ENCODE measurements around the gene EBF3. TPM values are rescaled to one million over a fixed set of nuclear protein-coding genes. Genes with fewer than 3 reads are reported as not detected.

EBF3 gene
- total and polyA plus RNA-seq, 9 of the 15 experiments (the other 6 are each of a cell fraction or from before 2014, with no cell fraction given), result not detected

- Histone ChIP-seq H3K27ac (ENCODE audit: extremely low read depth, low read depth, low read length) (no peak overlapping the region), H4K20me1 (replicated peaks; ENCODE audit: control insufficient read depth, insufficient read depth, low read length) (no peaks in the 10 kb centered on the region; the same call in 1 of the 2 replicates), H3K4me2 (ENCODE audit: insufficient read depth, low read length) (no peak overlapping the region), H3K9me1 (ENCODE audit: control insufficient read depth, insufficient read depth, low read length) (no peaks in the 10 kb centered on the region), H3K9me3 (replicated peaks; ENCODE audit: control insufficient read depth, insufficient read depth, low read depth, low read length) (no peaks in the 10 kb centered on the region), H3K36me3 (ENCODE audit: control insufficient read depth, insufficient read depth, low read length) (no peaks in the 10 kb centered on the region), H3K27me3 (ENCODE audit: control insufficient read depth in 2 of 2, insufficient read depth in 2 of 2, low read length in 2 of 2) (peaks cover 2 to 44% of the 10 kb centered on the region in 2 experiments; a peak in 4 of 5 replicates), H3K4me3 (no peak overlapping the region), H3K79me2 (ENCODE audit: control insufficient read depth, insufficient read depth, low read length) (no peaks in the 10 kb centered on the region), H3K9ac (ENCODE audit: insufficient read depth in 1 of 2, low read depth in 2 of 2, low read length in 2 of 2) (no peak overlapping the region), H3K4me1 (replicated peaks in 1 of 2; ENCODE audit: control insufficient read depth in 2 of 2, insufficient read depth in 2 of 2, low read length in 2 of 2) (no peaks in the 10 kb centered on the region), H2AFZ (ENCODE audit: low read depth, low read length) (no peak overlapping the region)
- no peak for FAIRE-seq
- ChIA-PET POLR2A (no interaction called here), CTCF (ENCODE audit: low intra/inter-chr PET ratio) (no interaction called here)
- WGBS (ENCODE audit: insufficient coverage, low coverage, missing lambda C conversion rate), result 5% methylated on average over 14 of the region's 35 CpGs
- in situ Hi-C loops (cut with MboI), result no loop called here
- ATAC-seq, result no peak
- no peak for DNase-seq (ENCODE audit: extremely low read depth in 1 of 4, low spot score in 3 of 4)
- intact Hi-C loops (cut with micrococcal nuclease), result no loop called here
- no TSS peak for BruUV-seq (replicated peaks)
- TF ChIP-seq PHTF2 (CRISPR knock-in tag; IDR thresholded peaks at IDR 0.05), result no peak
- TF ChIP-seq POU5F1 (IDR thresholded peaks at IDR 0.05; ENCODE audit: borderline replicate concordance, low read depth, low read length, partially characterized antibody), result no peak
- no peak for TF ChIP-seq ZNF584 (CRISPR knock-in tag; IDR thresholded peaks at IDR 0.05; ENCODE audit: low read depth)
- TF ChIP-seq CBFB (CRISPR knock-in tag; IDR thresholded peaks at IDR 0.05), result no peak
- no peak for TF ChIP-seq ZBTB49 (CRISPR knock-in tag; IDR thresholded peaks at IDR 0.05; ENCODE audit: borderline replicate concordance)
- no peak for TF ChIP-seq ZNF395 (CRISPR knock-in tag; IDR thresholded peaks at IDR 0.05)
- TF ChIP-seq PYGO2 (tag; IDR thresholded peaks at IDR 0.05), result no peak
- TF ChIP-seq ZNF232 (CRISPR knock-in tag; IDR thresholded peaks at IDR 0.05), result no peak
- TF ChIP-seq ZFP1 (CRISPR knock-in tag; IDR thresholded peaks at IDR 0.05), result no peak
- TF ChIP-seq ZNF253 (CRISPR knock-in tag; conservative IDR thresholded peaks at IDR 0.05), result no peak
- no peak for TF ChIP-seq FIP1L1 (IDR thresholded peaks at IDR 0.05; ENCODE audit: low read depth, low read length, poor library complexity, severe bottlenecking)
- no peak for TF ChIP-seq CREB5 (CRISPR knock-in tag; IDR thresholded peaks at IDR 0.05)
- TF ChIP-seq FOXM1 (IDR thresholded peaks at IDR 0.05; ENCODE audit: low read depth), result no peak
- TF ChIP-seq FOXM1 (CRISPR knock-in tag; IDR thresholded peaks at IDR 0.05; ENCODE audit: low read depth), result no peak
- TF ChIP-seq ZNF449 (CRISPR knock-in tag; IDR thresholded peaks at IDR 0.05), result no peak
These were observed 75.9 kb downstream of the EBF3 start for GRCh38 chr10:129887986-129888783.
